Heart left ventricle (tissue), 16 donors: ENCODE measurements around the gene C17orf107. TPM values are rescaled to one million over a fixed set of nuclear protein-coding genes. Genes with fewer than 3 reads are reported as not detected.

Experiments
- ATAC-seq, 4 donors: fragments of 200-7000 bp; cut with Tn5 transposase; one replicate each; pipeline ENCODE4 v1.9.1; 2020 to 2022; ENCODE audit warnings: moderate library complexity in 4 of 4, mild to moderate bottlenecking in 3 of 4, moderate number of reproducible peaks in 1 of 4
- DNase-seq, 5 donors: peaks; one replicate each; pipeline ENCODE4 v3.0.0-alpha.2; 2020
- H3K27ac ChIP-seq, 12 donors: fragments of 200-600 bp; sonication (generic) in 4 of 12; one replicate each; pipeline versions ENCODE4 v1.5.0 to v1.8.0; 2016 to 2022; ENCODE audit warnings: mild to moderate bottlenecking in 2 of 12
- H3K27me3 ChIP-seq, 9 donors: fragments of 200-600 bp; sonication (generic) in 2 of 9; one replicate each; pipeline versions ENCODE4 v1.5.1 to v1.8.0; 2016 to 2022; ENCODE audit warnings: mild to moderate bottlenecking in 3 of 9
- H3K36me3 ChIP-seq, 9 donors: fragments of 200-600 bp; sonication (generic) in 2 of 9; one replicate each; pipeline versions ENCODE4 v1.5.0 to v1.8.0; 2018 to 2022; ENCODE audit warnings: mild to moderate bottlenecking in 2 of 9
- H3K4me1 ChIP-seq, 12 donors: fragments of 200-600 bp; sonication (generic) in 4 of 12; one replicate each; pipeline versions ENCODE4 v1.5.0 to v1.8.0; 2016 to 2022; ENCODE audit warnings: mild to moderate bottlenecking in 3 of 12
- H3K4me3 ChIP-seq, 12 donors: fragments of 200-600 bp; sonication (generic) in 4 of 12; one replicate each; pipeline versions ENCODE4 v1.5.0 to v1.8.0; 2017 to 2022; ENCODE audit warnings: mild to moderate bottlenecking in 9 of 12, moderate library complexity in 4 of 12
- H3K9me3 ChIP-seq, 12 donors: fragments of 200-600 bp; sonication (generic) in 4 of 12; one replicate each; pipeline versions ENCODE4 v1.5.0 to v1.8.0; 2016 to 2022; ENCODE audit warnings: mild to moderate bottlenecking in 1 of 12
- POLR2A ChIP-seq, 2 donors: fragments of 450-650 bp; IDR thresholded peaks; one replicate each; pipeline ENCODE4 v1.6.1; 2017; ENCODE audit warnings: antibody characterized with exemption in 2 of 2, mild to moderate bottlenecking in 2 of 2, moderate library complexity in 2 of 2
- WGBS, 4 donors: extraction: QIAGEN DNeasy Blood & Tissue Kit in 2 of 4; methylation state at CpG; one replicate each; pipeline versions ENCODE4 v1.1.5 to v1.1.7; 2013 to 2018; 5-methylcytosine and 5-hydroxymethylcytosine counted together
- intact Hi-C, 10 donors: fragments of 100-400 bp; cut with DNase I; formaldehyde crosslinking; loops; one replicate each; pipeline versions ENCODE4 v1.11.1 to v1.14.2; 2022
- polyA plus RNA-seq, 2 donors: library from polyadenylated mRNA; stranded (reverse); fragments of 200-250 nt; gene quantifications; one replicate each; pipeline ENCODE4 v1.2.3, GENCODE V29; 2013
- total RNA-seq, 9 donors: library from RNA; depleted of rRNA in 2 of 9; stranded (reverse); fragments of >200 nt in 2 of 9; fragmentation: NEBNext Ultra II Directional in 3 of 9; extraction: Animal tissue kit (Norgen Biotek cat#: 25700) in 3 of 9; gene quantifications; one replicate each; pipeline versions ENCODE4 v1.1.0 to v1.2.4, GENCODE V29; 2016 to 2023
- TF ChIP-seq, protein P1 (sequence below), 12 donors: fragments of 200-600 bp; sonication (generic) in 4 of 12; IDR thresholded peaks; one replicate each; pipeline versions ENCODE4 v1.5.0 to v1.8.0; 2018 to 2022; ENCODE audit warnings: antibody characterized with exemption in 12 of 12, mild to moderate bottlenecking in 5 of 12
- donor health status: ischemic (EF 13 %, LVEDD 7.1; RV severe dilation, severe dysfunction).
- donor health status: healthy with polysubstance abuse.
- donor health status: DM: no; HTN: yes; CAD: no.
- donor health status: DM: no; HTN: no; CAD: no.
- donor health status: ischemic (EF 25% LVEDD 6.9; RV normal size, moderate dysfunction).
- donor health status: ischemic (EF 25% LVEDD 5.7; RV mildly dilated, moderate dysfunction).
- donor health status: healthy.
- donor health status: DM: yes; HTN: yes; CAD: no.
- donor health status: ischemic (EF 35%, LVEDD 5.7; RV mildly dilated, moderate dysfunction).
- donor health status: nonischemic (EF 11% LVEDD 7.7; RV severe dilation, severe dysfunction).
- donor health status: DM: yes; HTN: yes; CAD: no.
- donor health status: PGD.
- donor health status: ischemic (EF 29% LVEDD 5.4; RV normal size, mild dysfunction).
- donor health status: nonischemic (EF 23%, LVEDD 6.1; RV moderate dilation, normal function).

C17orf107 gene
- total and polyA plus RNA-seq, 11 donors = 0.07 to 1.3 (median 0.46) TPM

DNA sequence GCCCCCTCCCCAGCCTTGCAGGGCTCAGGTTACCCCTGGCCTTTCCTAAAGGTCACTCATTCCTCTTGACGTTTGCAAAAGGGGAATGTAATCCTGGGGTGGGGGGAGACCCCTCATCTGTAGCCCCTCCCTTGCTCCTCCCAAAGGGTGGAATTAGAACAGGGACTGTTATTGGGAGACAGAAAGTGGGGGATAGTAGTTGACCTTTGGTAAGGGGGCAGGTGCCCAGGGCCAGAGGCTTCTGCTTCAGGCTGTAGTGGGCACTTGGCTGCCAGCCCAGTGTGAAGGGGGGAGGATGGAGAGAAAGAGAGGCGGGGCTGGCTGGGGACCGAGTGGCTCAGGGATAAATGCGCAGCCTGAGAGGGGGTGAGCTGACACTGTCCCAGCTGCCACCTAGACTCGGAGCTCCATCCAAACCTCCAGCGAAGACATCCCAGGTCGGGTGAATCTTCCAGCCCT is 51.4 kb downstream of the C17orf107 start, which contains the start of gene ENO3:
Gene ENO3 (plus strand): TSS at position 374 of the 459 bp plus-strand sequence. CDS start 711 bp downstream, outside the sequence.
- intact Hi-C loops = loop anchor here in 3 of 10 donors (1.0 to 2.0 kb wide), 3 partner anchors 16 to 18 kb away; partner anchors contain the start of gene SPAG7 (in 2 of the 3)
- 32 to 41% (median 35%) methylated on average over 7 of the region's 7 CpGs for WGBS, 4 donors
- peak within 1 kb of the TSS; percentile 96 to 100 (median 99) for H3K27ac ChIP-seq
- no peaks in the 10 kb centered on the region for H3K27me3 ChIP-seq
- peak within 1 kb of the TSS; percentile 42 to 100 (median 98) for H3K4me3 ChIP-seq
- H3K4me1 ChIP-seq = peaks cover 2 to 63% (median 28%) of the 10 kb centered on the region in 12 donors
- peaks cover 0 to 19% (median 11%) of the 10 kb centered on the region in 9 donors for H3K36me3 ChIP-seq
- DNase-seq (peak in 4 of 5 donors; percentile 61 to 77 (median 72)), ATAC-seq (peak in 3 of 4 donors; percentile 2 to 19 (median 9))
- H3K9me3 ChIP-seq = no peaks in the 10 kb centered on the region
- TF ChIP-seq, protein P1, sequence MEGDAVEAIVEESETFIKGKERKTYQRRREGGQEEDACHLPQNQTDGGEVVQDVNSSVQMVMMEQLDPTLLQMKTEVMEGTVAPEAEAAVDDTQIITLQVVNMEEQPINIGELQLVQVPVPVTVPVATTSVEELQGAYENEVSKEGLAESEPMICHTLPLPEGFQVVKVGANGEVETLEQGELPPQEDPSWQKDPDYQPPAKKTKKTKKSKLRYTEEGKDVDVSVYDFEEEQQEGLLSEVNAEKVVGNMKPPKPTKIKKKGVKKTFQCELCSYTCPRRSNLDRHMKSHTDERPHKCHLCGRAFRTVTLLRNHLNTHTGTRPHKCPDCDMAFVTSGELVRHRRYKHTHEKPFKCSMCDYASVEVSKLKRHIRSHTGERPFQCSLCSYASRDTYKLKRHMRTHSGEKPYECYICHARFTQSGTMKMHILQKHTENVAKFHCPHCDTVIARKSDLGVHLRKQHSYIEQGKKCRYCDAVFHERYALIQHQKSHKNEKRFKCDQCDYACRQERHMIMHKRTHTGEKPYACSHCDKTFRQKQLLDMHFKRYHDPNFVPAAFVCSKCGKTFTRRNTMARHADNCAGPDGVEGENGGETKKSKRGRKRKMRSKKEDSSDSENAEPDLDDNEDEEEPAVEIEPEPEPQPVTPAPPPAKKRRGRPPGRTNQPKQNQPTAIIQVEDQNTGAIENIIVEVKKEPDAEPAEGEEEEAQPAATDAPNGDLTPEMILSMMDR (IDR thresholded peaks at IDR 0.05) = no peak
- TF ChIP-seq POLR2A (IDR thresholded peaks at IDR 0.05) = no peak

DNA sequence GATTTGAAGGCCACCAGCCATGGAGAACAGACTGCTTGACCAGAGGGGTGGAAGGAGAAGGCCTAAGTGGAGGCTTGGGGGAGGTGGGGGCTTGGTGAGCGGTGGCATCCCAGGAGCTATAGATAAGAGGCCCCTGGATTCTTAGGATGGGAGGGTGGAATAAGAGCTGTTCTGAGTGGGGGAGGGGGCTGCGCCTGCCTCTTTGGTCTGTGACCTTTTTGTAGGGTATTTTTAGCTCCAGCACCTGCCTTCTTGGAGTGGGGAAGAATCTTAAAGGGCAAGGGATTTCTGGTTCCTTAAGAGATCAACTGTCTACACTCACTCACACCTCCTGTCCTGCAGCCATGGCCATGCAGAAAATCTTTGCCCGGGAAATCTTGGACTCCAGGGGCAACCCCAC is 52.1 kb downstream of the C17orf107 start:
- ATAC-seq (no peak), DNase-seq (peak in 3 of 5 donors; percentile 43 to 66 (median 59))
- Histone ChIP-seq H3K9me3 (no peaks in the 10 kb centered on the region), H3K27me3 (no peaks in the 10 kb centered on the region), H3K27ac (peak overlapping the region in 11 of 12 donors; percentile 96 to 100 (median 99)), H3K4me3 (peak overlapping the region in 11 of 12 donors; percentile 3 to 100 (median 98)), H3K36me3 (peaks cover 0 to 11% (median 3%) of the 10 kb centered on the region in 9 donors), H3K4me1 (peaks cover 0 to 63% (median 21%) of the 10 kb centered on the region in 12 donors)
- WGBS, 4 donors = 51 to 67% (median 57%) methylated on average over 3 of the region's 3 CpGs
- TF ChIP-seq POLR2A (IDR thresholded peaks at IDR 0.05) = no peak
- TF ChIP-seq, protein P1 (IDR thresholded peaks at IDR 0.05) = no peak
- intact Hi-C loops = loop anchor here in 2 of 10 donors (2.0 kb wide), 2 partner anchors 15 to 17 kb away; partner anchors contain the start of gene SPAG7 (in 1 of the 2)

Other genes starting within 250 kb of the C17orf107 start
- 10 to 100 TPM; 19.0 to 42.6 (median 34.5) TPM for gene PELP1, start 195.4 kb upstream of the C17orf107 start, total RNA-seq
- gene PELP1, start 195.4 kb upstream of the C17orf107 start, polyA plus RNA-seq = 10 to 100 TPM; 20.4 to 28.0 TPM
- gene ARRB2, start 188.9 kb upstream of the C17orf107 start, total RNA-seq = 10 to 100 TPM; 10.9 to 87.6 (median 23.0) TPM
- 10 to 100 TPM; 17.1 to 24.8 TPM for gene ARRB2, start 188.9 kb upstream of the C17orf107 start, polyA plus RNA-seq
- gene MED11, start 168.1 kb upstream of the C17orf107 start, total RNA-seq = 10 to 100 TPM; 11.5 to 30.3 (median 18.8) TPM
- gene MED11, start 168.1 kb upstream of the C17orf107 start, polyA plus RNA-seq = 10 to 100 TPM; 23.3 to 49.6 TPM
- 1 to 10 TPM in 2 of 9 donors, under 1 TPM in 4, not detected in 3; 0.27 to 2.9 (median 0.44) TPM for gene ZMYND15, start 159.7 kb upstream of the C17orf107 start, total RNA-seq
- gene ZMYND15, start 159.7 kb upstream of the C17orf107 start, polyA plus RNA-seq = under 1 TPM; 0.14 to 0.30 TPM
- 10 to 100 TPM in 2 of 9 donors, 1 to 10 TPM in 7; 1.6 to 42.5 (median 4.5) TPM for gene CXCL16, start 159.6 kb upstream of the C17orf107 start, total RNA-seq
- 1 to 10 TPM; 1.3 to 3.7 TPM for gene CXCL16, start 159.6 kb upstream of the C17orf107 start, polyA plus RNA-seq
- not detected for gene TM4SF5, start 127.7 kb upstream of the C17orf107 start, total RNA-seq
- gene TM4SF5, start 127.7 kb upstream of the C17orf107 start, polyA plus RNA-seq = not detected
- gene VMO1, start 113.2 kb upstream of the C17orf107 start, total RNA-seq = 1 to 10 TPM in 4 of 9 donors, under 1 TPM in 2, not detected in 3; 0.48 to 1.9 (median 1.1) TPM
- gene VMO1, start 113.2 kb upstream of the C17orf107 start, polyA plus RNA-seq = 1 to 10 TPM in 1 of 2 donors, not detected in 1; 1.4 TPM
- gene GLTPD2, start 110.6 kb upstream of the C17orf107 start, total RNA-seq = not detected
- gene GLTPD2, start 110.6 kb upstream of the C17orf107 start, polyA plus RNA-seq = not detected
- 100 to 1,000 TPM; 143 to 320 (median 182) TPM for gene PSMB6, start 103.4 kb upstream of the C17orf107 start, total RNA-seq
- 100 to 1,000 TPM; 263 to 320 TPM for gene PSMB6, start 103.4 kb upstream of the C17orf107 start, polyA plus RNA-seq
- gene PLD2, start 92.4 kb upstream of the C17orf107 start, total RNA-seq = 10 to 100 TPM in 2 of 9 donors, 1 to 10 TPM in 7; 5.5 to 17.9 (median 8.5) TPM
- 1 to 10 TPM; 5.3 to 8.6 TPM for gene PLD2, start 92.4 kb upstream of the C17orf107 start, polyA plus RNA-seq
- 10 to 100 TPM; 23.1 to 55.8 (median 36.0) TPM for gene MINK1, start 66.2 kb upstream of the C17orf107 start, total RNA-seq
- gene MINK1, start 66.2 kb upstream of the C17orf107 start, polyA plus RNA-seq = 10 to 100 TPM; 24.8 to 28.4 TPM
- gene CHRNE, start 3.6 kb downstream of the C17orf107 start, total RNA-seq = 1 to 10 TPM in 2 of 9 donors, under 1 TPM in 7; 0.23 to 1.4 (median 0.48) TPM
- gene CHRNE, start 3.6 kb downstream of the C17orf107 start, polyA plus RNA-seq = under 1 TPM; 0.27 to 0.71 TPM
- gene GP1BA, start 32.7 kb downstream of the C17orf107 start, total RNA-seq = under 1 TPM in 3 of 9 donors, not detected in 6; 0.20 to 0.35 (median 0.25) TPM
- under 1 TPM; 0.06 to 0.19 TPM for gene GP1BA, start 32.7 kb downstream of the C17orf107 start, polyA plus RNA-seq
- 100 to 1,000 TPM; 146 to 282 (median 204) TPM for gene SLC25A11, start 40.5 kb downstream of the C17orf107 start, total RNA-seq
- 100 to 1,000 TPM; 136 to 168 TPM for gene SLC25A11, start 40.5 kb downstream of the C17orf107 start, polyA plus RNA-seq
- 100 to 1,000 TPM in 1 of 9 donors, 10 to 100 TPM in 8; 50.7 to 111 (median 79.6) TPM for gene RNF167, start 40.7 kb downstream of the C17orf107 start, total RNA-seq
- gene RNF167, start 40.7 kb downstream of the C17orf107 start, polyA plus RNA-seq = 100 to 1,000 TPM; 134 to 152 TPM
- 100 to 1,000 TPM; 145 to 608 (median 234) TPM for gene PFN1, start 49.0 kb downstream of the C17orf107 start, total RNA-seq
- 100 to 1,000 TPM; 177 to 982 TPM for gene PFN1, start 49.0 kb downstream of the C17orf107 start, polyA plus RNA-seq
- gene ENO3, start 51.6 kb downstream of the C17orf107 start, total RNA-seq = 1,000 to 10,000 TPM in 2 of 9 donors, 100 to 1,000 TPM in 7; 383 to 1,354 (median 668) TPM
- gene ENO3, start 51.6 kb downstream of the C17orf107 start, polyA plus RNA-seq = 1,000 to 10,000 TPM in 1 of 2 donors, 100 to 1,000 TPM in 1; 253 to 1,459 TPM
- gene SPAG7, start 68.3 kb downstream of the C17orf107 start, total RNA-seq = 100 to 1,000 TPM in 6 of 9 donors, 10 to 100 TPM in 3; 88.7 to 149 (median 125) TPM
- gene SPAG7, start 68.3 kb downstream of the C17orf107 start, polyA plus RNA-seq = 100 to 1,000 TPM; 118 to 192 TPM
- gene CAMTA2, start 88.1 kb downstream of the C17orf107 start, total RNA-seq = 100 to 1,000 TPM in 1 of 9 donors, 10 to 100 TPM in 8; 25.2 to 108 (median 32.4) TPM
- gene CAMTA2, start 88.1 kb downstream of the C17orf107 start, polyA plus RNA-seq = 10 to 100 TPM; 41.7 to 59.4 TPM
- gene INCA1, start 98.0 kb downstream of the C17orf107 start, total RNA-seq = 1 to 10 TPM in 8 of 9 donors, under 1 TPM in 1; 0.75 to 4.0 (median 2.7) TPM
- 1 to 10 TPM in 1 of 2 donors, under 1 TPM in 1; 0.64 to 5.1 TPM for gene INCA1, start 98.0 kb downstream of the C17orf107 start, polyA plus RNA-seq
- 100 to 1,000 TPM; 335 to 868 (median 539) TPM for gene KIF1C, start 98.4 kb downstream of the C17orf107 start, total RNA-seq
- 100 to 1,000 TPM; 210 to 384 TPM for gene KIF1C, start 98.4 kb downstream of the C17orf107 start, polyA plus RNA-seq
- gene SLC52A1, start 135.9 kb downstream of the C17orf107 start, total RNA-seq = under 1 TPM in 1 of 9 donors, not detected in 8; 0.12 TPM
- gene SLC52A1, start 135.9 kb downstream of the C17orf107 start, polyA plus RNA-seq = not detected
- gene ZFP3, start 178.9 kb downstream of the C17orf107 start, total RNA-seq = 10 to 100 TPM in 5 of 9 donors, 1 to 10 TPM in 4; 4.6 to 14.5 (median 11.1) TPM
- 1 to 10 TPM; 4.0 to 4.9 TPM for gene ZFP3, start 178.9 kb downstream of the C17orf107 start, polyA plus RNA-seq
- 1 to 10 TPM; 2.2 to 6.5 (median 4.4) TPM for gene ZNF232, start 212.3 kb downstream of the C17orf107 start, total RNA-seq
- 1 to 10 TPM; 3.0 to 5.8 TPM for gene ZNF232, start 212.3 kb downstream of the C17orf107 start, polyA plus RNA-seq
- gene USP6, start 216.5 kb downstream of the C17orf107 start, total RNA-seq = 1 to 10 TPM in 1 of 9 donors, under 1 TPM in 6, not detected in 2; 0.05 to 1.6 (median 0.08) TPM
- gene USP6, start 216.5 kb downstream of the C17orf107 start, polyA plus RNA-seq = under 1 TPM; 0.01 to 0.04 TPM